Natural killer cell (primary cell): ENCODE results near the gene CAMTA1. TPM values are rescaled to one million over a fixed set of nuclear protein-coding genes. Genes with fewer than 3 reads are reported as not detected.

Experiments
- ATAC-seq, 3 donors: fragments of 150-1000 bp in 2 of 3; fragments of 200-7000 bp in 1 of 3; cut with Tn5 transposase; 1 replicate in 1 of 3; 2 replicates in 2 of 3; pipeline ENCODE4 v1.10.0; 2021; ENCODE audit warnings: mild to moderate bottlenecking in 2 of 3, moderate library complexity in 2 of 3
- DNase-seq, 2 donors: peaks; one replicate each; pipeline versions ENCODE4 v3.0.0 to v3.0.0-alpha.2; 2013 to 2021; ENCODE audit warnings: mixed read lengths in 1 of 2
- H3K27ac ChIP-seq: one replicate; pipeline ENCODE4 v1.5.1; 2013; ENCODE audit warnings: mild to moderate bottlenecking, low read length
- H3K27me3 ChIP-seq: one replicate; pipeline ENCODE4 v1.6.1; 2013; ENCODE audit warnings: low read length; ENCODE audit not compliant: control insufficient read depth, insufficient read depth
- H3K36me3 ChIP-seq: one replicate; pipeline ENCODE4 v1.6.1; 2013; ENCODE audit warnings: low read length; ENCODE audit not compliant: control insufficient read depth, insufficient read depth
- H3K4me1 ChIP-seq: one replicate; pipeline ENCODE4 v1.6.1; 2013; ENCODE audit warnings: low read length; ENCODE audit not compliant: control insufficient read depth, insufficient read depth
- H3K4me3 ChIP-seq: one replicate; pipeline ENCODE4 v1.5.1; 2013; ENCODE audit warnings: low read length
- H3K9me3 ChIP-seq: one replicate; pipeline ENCODE4 v1.6.1; 2013; ENCODE audit warnings: low read length; ENCODE audit not compliant: control insufficient read depth, insufficient read depth
- H3K27ac Mint-ChIP-seq, 2 donors: one replicate each; pipeline ENCODE4 v1.8.0; 2022; ENCODE audit warnings: mild to moderate bottlenecking in 2 of 2, mixed read lengths in 2 of 2, moderate library complexity in 1 of 2
- H3K27me3 Mint-ChIP-seq, 2 donors: one replicate each; pipeline ENCODE4 v1.8.0; 2022; ENCODE audit warnings: low read depth in 2 of 2, mixed read lengths in 2 of 2
- H3K36me3 Mint-ChIP-seq: one replicate; pipeline ENCODE4 v1.8.0; 2022; ENCODE audit warnings: mixed read lengths
- H3K4me1 Mint-ChIP-seq, 2 donors: one replicate each; pipeline ENCODE4 v1.8.0; 2022; ENCODE audit warnings: mixed read lengths in 2 of 2
- H3K4me3 Mint-ChIP-seq: one replicate; pipeline ENCODE4 v1.8.0; 2022; ENCODE audit warnings: mild to moderate bottlenecking, moderate library complexity, mixed read lengths
- H3K9me3 Mint-ChIP-seq, 2 donors: one replicate each; pipeline ENCODE4 v1.8.0; 2022; ENCODE audit warnings: mixed read lengths in 2 of 2
- CTCF ChIP-seq: fragments of 200-600 bp; IDR thresholded peaks from one replicate; pipeline ENCODE4 v1.8.0; 2022; ENCODE audit warnings: antibody characterized with exemption
- WGBS: methylation state at CpG from one replicate; pipeline ENCODE4 v1.1.7; 2013; ENCODE audit warnings: missing lambda C conversion rate; ENCODE audit not compliant: insufficient coverage; 5-methylcytosine and 5-hydroxymethylcytosine counted together
- intact Hi-C: fragments of 100-400 bp; cut with micrococcal nuclease; formaldehyde crosslinking; loops from one replicate; pipeline ENCODE4 v1.14.2; 2022
- total RNA-seq, 4 donors: library from RNA; stranded (reverse); fragments of 120-200 nt in 1 of 4; gene quantifications; one replicate each; pipeline versions ENCODE4 v1.2.3 to v1.2.4, GENCODE V29; 2013 to 2022

The CAMTA1 gene
- total RNA-seq, 3 donors from 2014 or later (not counting 1 experiment from before 2014, with no cell fraction given): 40.6 to 53.3 (median 44.9) TPM

GRCh38 chr1:7366286-7366954, 581.2 kb downstream of the CAMTA1 start:
- no peak for TF ChIP-seq CTCF
- H3K27ac ChIP-seq: no peak overlapping the region
- no peaks in the 10 kb centered on the region for H3K27me3 Mint-ChIP-seq
- no peak overlapping the region for H3K4me3 Mint-ChIP-seq
- H3K4me1 Mint-ChIP-seq: no peaks in the 10 kb centered on the region
- no peak overlapping the region for H3K4me3 ChIP-seq
- no peak overlapping the region for H3K27ac Mint-ChIP-seq
- intact Hi-C loops: no loop called here
- H3K9me3 Mint-ChIP-seq: no peaks in the 10 kb centered on the region
- 91% methylated on average over 11 of the region's 11 CpGs for WGBS
- no peaks in the 10 kb centered on the region for H3K4me1 ChIP-seq
- no peaks in the 10 kb centered on the region for H3K9me3 ChIP-seq
- no peaks in the 10 kb centered on the region for H3K36me3 ChIP-seq
- H3K36me3 Mint-ChIP-seq: no peaks in the 10 kb centered on the region
- ATAC-seq (no peak), DNase-seq (no peak)
- H3K27me3 ChIP-seq: no peaks in the 10 kb centered on the region

- Mint-ChIP-seq H3K36me3 (no peaks in the 10 kb centered on the region), H3K27ac (no peak overlapping the region), H3K4me3 (no peak overlapping the region), H3K27me3 (no peaks in the 10 kb centered on the region), H3K4me1 (no peaks in the 10 kb centered on the region), H3K9me3 (no peaks in the 10 kb centered on the region)
- intact Hi-C loops: no loop called here
- no peaks in the 10 kb centered on the region for H3K36me3 ChIP-seq
- H3K9me3 ChIP-seq: no peaks in the 10 kb centered on the region
- no peaks in the 10 kb centered on the region for H3K27me3 ChIP-seq
- DNase-seq: no peak
- no peak for ATAC-seq
- 89% methylated on average over 5 of the region's 5 CpGs for WGBS
- no peak overlapping the region for H3K4me3 ChIP-seq
- H3K27ac ChIP-seq: no peak overlapping the region
- H3K4me1 ChIP-seq: no peaks in the 10 kb centered on the region
- no peak for TF ChIP-seq CTCF
These were observed 581.9 kb downstream of the CAMTA1 start for GRCh38 chr1:7366955-7367665.

GRCh38 chr1:7369866-7370265, 584.6 kb downstream of the CAMTA1 start:
- H3K27ac ChIP-seq: no peak overlapping the region
- no peak overlapping the region for H3K4me3 ChIP-seq
- no peak for ATAC-seq
- H3K27me3 Mint-ChIP-seq: peaks cover 0 to 3% of the 10 kb centered on the region in 2 donors
- no peaks in the 10 kb centered on the region for H3K36me3 ChIP-seq
- H3K4me1 Mint-ChIP-seq: no peaks in the 10 kb centered on the region
- H3K9me3 ChIP-seq: no peaks in the 10 kb centered on the region
- H3K4me1 ChIP-seq: no peaks in the 10 kb centered on the region
- 89% methylated on average over 6 of the region's 8 CpGs for WGBS
- H3K9me3 Mint-ChIP-seq: no peaks in the 10 kb centered on the region
- intact Hi-C loops: no loop called here
- TF ChIP-seq CTCF: no peak
- H3K27me3 ChIP-seq: no peaks in the 10 kb centered on the region
- H3K27ac Mint-ChIP-seq: no peak overlapping the region
- H3K36me3 Mint-ChIP-seq: no peaks in the 10 kb centered on the region
- DNase-seq: no peak
- no peak overlapping the region for H3K4me3 Mint-ChIP-seq
